HG02678 (cell line): Measurements from ENCODE around the gene MRPL48.
A peak's percentile ranks its signal among the peaks of the same experiment; 100 is the strongest.
"Not testable (repeated sequence)": the region's sequence is repeated elsewhere in the genome, so short reads cannot be mapped to it uniquely, and the experiment has no call there.

Source experiments
- ATAC-seq: cut with Tn5 transposase; IDR thresholded peaks from one replicate; pipeline ENCODE4 v1.9.1; 2021; ENCODE audit warnings: mild to moderate bottlenecking, moderate library complexity; ENCODE audit not compliant: unreplicated experiment

MRPL48 gene

GRCh38 chr11:73833067-73833466 lies 45.4 kb downstream of the MRPL48 start:
- ATAC-seq, result no peak

GRCh38 chr11:73838443-73839122 lies 50.9 kb downstream of the MRPL48 start:
- ATAC-seq, result no peak

- ATAC-seq, result no peak
Observed at GRCh38 chr11:73839123-73839457, 51.4 kb downstream of the MRPL48 start.

GRCh38 chr11:73851046-73851764 lies 63.5 kb downstream of the MRPL48 start:
- no peak for ATAC-seq

DNA sequence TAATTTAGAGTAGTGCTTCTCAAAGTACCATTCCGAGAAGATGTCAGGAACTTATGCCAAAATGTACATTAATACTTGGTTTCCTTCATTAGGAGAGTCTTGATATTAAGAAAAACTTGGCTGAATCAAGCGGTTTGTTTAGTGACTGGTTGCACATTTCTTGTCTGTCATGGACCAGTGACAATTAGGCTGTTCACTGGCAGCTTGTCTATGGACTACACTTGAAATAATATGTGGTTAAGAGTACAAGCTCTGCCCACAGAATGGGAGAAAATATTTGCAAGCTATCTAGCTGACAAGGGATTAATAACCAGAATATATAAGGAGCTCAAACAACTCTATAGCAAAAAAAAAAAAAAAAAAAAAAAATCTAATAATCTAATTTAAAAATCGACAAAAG lies 64.4 kb downstream of the MRPL48 start:
- ATAC-seq, result no peak

GRCh38 chr11:73854680-73855079 lies 67.0 kb downstream of the MRPL48 start:
- ATAC-seq, result no peak

DNA sequence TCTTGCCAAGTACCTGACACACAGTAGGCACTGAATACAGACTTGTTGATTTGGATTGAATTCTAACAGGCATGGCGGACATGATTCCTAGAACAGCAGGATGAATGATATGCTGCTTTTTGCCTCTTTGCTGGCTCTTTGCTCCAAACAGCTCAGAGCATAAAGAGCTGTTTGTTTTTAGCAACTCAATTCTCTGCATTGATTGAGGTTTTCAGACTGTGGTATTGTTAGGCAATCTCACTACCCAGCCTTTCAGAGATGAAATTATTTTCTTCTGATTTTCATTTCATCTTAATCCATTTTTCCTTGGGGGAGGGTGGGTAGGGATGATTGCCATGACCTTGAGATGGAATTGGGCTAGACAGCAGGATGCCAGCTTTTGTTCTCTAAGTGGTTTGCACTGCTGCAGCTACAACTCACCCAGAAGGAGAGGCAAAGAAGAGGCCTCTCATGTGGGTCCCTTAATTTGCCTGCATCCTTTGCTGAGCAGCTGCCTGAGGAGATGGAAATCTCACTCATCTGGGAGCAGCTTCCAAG lies 68.4 kb downstream of the MRPL48 start:
- no peak for ATAC-seq

GRCh38 chr11:73859671-73860070 lies 72.0 kb downstream of the MRPL48 start:
- ATAC-seq, result no peak

GRCh38 chr11:73860202-73860601 lies 72.5 kb downstream of the MRPL48 start:
- ATAC-seq, result no peak

DNA sequence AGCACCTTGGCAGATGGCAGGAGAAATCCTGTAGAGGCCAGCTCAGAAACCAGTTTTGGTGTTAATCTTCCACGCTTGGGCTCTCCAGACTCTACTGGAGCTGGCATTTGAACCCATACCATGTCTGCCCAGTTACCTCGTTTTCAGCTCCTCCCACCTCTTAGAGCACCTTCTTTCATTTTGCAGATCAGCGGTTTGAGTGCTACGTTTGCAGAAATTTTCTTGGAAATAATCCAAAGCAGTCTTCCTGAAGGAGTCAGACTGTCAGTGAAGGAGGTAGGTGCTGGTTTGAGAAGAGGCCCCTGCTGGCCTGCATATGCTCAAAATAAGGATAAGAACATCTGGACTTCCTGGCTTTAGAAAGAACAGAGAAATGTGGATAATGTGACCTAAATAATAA lies 75.3 kb downstream of the MRPL48 start:
- ATAC-seq, result no peak

DNA sequence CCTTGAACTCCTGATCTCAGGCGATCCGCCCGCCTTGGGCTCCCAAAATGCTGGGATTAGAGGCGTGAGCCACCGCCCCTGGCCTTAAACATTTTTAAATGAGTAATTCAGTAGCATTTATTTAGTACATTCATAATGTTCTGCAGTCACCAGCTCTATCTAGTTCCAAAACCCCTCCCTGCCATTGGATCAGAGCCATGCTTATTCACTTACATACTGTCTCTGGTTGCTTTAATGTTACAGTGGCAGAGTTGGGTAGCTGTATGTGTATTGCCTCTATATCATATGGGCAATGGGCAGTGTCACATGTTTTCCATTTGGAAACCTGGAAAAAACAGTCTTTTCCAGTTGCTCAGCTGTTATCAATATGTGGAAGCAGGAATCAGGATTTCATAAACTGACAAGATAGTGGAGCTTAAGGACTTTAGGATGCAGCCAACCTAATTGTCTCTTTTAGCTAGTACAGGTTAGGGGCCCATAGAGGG lies 78.5 kb downstream of the MRPL48 start:
- ATAC-seq, result no peak

DNA sequence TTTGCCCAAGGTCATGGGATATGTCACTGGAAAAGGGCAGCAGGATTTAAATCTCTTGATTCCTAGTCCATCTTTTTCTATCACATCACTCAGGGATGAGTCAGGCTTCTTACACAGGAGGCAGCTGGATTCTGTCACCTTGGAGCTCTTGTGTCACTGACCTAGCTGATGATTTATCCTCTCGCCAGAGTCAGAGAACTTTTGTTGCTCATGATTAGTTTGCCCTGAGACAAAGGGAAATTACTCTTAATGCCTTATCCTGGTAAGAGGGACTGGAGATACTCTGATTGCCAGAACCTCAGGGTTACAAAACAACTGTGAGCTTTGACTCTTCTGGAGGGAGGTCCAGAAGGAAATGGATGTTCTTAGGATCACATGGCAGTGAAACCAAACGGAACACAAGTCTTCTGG lies 78.9 kb downstream of the MRPL48 start:
- ATAC-seq, result no peak

DNA sequence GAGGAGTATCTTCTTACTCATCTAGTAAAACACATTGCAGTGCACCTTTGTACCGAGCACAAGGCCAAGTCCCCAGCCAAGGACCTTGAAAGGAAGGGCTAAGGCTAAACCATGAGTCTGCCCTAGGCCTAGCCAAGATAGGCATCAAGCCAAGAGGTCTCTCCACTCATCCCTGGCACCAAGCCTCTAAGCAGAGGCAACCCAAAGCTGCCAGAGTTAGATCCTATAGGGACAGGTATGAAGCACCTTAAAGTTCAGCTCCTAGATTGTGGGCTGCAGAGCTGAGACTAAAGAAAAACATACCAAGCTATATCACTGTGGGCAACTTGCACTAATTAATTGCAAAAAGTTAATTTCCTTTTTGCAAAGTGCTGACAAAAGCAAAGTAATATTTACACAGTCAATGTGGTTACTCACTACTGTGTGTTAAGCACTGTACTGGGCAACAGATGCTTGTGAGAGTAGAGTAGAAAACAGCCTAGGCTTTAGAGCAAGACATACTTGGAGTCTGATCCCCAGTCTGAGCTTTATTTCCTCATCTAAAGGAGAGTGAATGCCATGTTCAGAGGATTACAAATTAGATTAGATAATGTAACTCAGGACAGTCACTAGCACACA lies 81.8 kb downstream of the MRPL48 start:
- no peak for ATAC-seq

DNA sequence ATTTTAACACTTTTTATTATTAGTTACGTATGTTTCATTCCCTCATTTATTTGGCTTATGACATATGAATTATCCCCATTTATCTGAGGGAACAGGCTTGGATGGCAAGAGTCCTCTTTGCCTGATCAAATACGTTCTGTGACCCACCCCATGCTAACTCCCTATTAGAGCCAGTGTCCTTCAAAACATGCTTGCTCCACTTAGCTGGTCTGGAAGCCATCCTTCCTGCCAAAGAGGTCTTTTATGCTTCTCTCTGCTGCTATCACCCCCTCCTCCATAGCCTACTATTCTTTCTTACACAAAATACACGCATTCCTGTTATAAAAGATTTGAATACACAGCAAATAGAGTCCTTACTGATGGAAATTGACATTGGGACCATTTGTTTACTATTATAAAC lies 82.6 kb downstream of the MRPL48 start:
- ATAC-seq, result no peak

GRCh38 chr11:73872749-73873357 lies 85.2 kb downstream of the MRPL48 start:
- no peak for ATAC-seq

DNA sequence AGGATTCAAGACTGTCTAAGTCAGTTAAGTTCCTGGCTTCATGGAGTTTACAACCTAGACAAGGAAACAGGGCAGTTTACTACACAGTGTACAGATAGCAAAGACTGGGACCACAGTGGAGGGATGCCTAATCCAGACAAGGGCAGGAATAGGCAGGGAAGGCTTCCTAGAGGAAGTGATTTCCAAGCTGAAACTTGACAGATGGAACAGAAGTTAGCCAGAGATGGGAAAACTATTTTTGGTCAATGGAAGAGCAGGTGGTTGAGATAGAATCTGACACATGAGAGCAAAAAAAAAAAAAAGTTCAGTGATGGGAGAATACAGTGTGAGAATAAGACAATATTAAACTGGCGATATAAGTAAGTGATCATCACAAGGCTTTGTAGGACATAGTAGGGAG lies 87.7 kb downstream of the MRPL48 start:
- no peak for ATAC-seq

GRCh38 chr11:73875840-73876239 lies 88.2 kb downstream of the MRPL48 start:
- ATAC-seq, result no peak

GRCh38 chr11:73876424-73877310 lies 89.0 kb downstream of the MRPL48 start, which contains the start of the genes COA4 and PAAF1:
Gene COA4 (minus strand): TSS chr11:73876846. CDS start chr11:73873378, 3,468 bp downstream.
Gene PAAF1 (plus strand): TSS chr11:73876999. CDS start chr11:73877022, 23 bp downstream.
- ATAC-seq, result peak; percentile 99

DNA sequence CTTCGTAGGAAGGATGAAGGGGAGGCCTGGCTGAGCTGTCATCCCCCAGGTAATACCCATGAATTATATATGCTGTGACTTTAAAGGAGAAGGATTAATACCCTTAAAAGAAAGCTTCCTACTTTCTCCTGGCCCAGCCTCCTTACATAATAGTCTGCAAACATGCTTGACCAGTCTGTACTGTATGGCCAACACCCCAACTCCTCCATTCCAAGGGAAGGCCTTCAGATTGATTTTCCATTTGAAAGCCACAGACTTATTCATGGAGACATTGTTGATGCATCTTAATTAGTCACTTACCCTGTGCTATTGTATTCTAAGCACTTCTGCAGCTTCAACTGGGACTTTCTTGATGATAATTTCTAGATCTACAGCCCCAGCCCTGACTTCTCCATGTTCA lies 91.1 kb downstream of the MRPL48 start:
- no peak for ATAC-seq

GRCh38 chr11:73880449-73880848 lies 92.8 kb downstream of the MRPL48 start:
- ATAC-seq, result not testable (repeated sequence)
